Skin of body (tissue), 3 donors: ENCODE results near the gene SPO11. TPM values are rescaled to one million over a fixed set of nuclear protein-coding genes. Genes with fewer than 3 reads are reported as not detected.

Experiments used
- DNase-seq: peaks from one replicate; lab custom pipeline; 2025; lab: John Stamatoyannopoulos, UW
- small RNA-seq: library from RNA; depleted of rRNA; stranded (forward); fragments of <200 nt; gene quantifications from one replicate; pipeline ENCODE3, GENCODE V24; 2014; ENCODE audit warnings: low replicate concordance
- total RNA-seq: library from RNA; depleted of rRNA; stranded (reverse); fragments of >200 nt; gene quantifications from one replicate; pipeline ENCODE4 v1.2.3, GENCODE V29; 2014

SPO11 gene
- total RNA-seq, 1 donor from 2014 or later, result not detected

DNA sequence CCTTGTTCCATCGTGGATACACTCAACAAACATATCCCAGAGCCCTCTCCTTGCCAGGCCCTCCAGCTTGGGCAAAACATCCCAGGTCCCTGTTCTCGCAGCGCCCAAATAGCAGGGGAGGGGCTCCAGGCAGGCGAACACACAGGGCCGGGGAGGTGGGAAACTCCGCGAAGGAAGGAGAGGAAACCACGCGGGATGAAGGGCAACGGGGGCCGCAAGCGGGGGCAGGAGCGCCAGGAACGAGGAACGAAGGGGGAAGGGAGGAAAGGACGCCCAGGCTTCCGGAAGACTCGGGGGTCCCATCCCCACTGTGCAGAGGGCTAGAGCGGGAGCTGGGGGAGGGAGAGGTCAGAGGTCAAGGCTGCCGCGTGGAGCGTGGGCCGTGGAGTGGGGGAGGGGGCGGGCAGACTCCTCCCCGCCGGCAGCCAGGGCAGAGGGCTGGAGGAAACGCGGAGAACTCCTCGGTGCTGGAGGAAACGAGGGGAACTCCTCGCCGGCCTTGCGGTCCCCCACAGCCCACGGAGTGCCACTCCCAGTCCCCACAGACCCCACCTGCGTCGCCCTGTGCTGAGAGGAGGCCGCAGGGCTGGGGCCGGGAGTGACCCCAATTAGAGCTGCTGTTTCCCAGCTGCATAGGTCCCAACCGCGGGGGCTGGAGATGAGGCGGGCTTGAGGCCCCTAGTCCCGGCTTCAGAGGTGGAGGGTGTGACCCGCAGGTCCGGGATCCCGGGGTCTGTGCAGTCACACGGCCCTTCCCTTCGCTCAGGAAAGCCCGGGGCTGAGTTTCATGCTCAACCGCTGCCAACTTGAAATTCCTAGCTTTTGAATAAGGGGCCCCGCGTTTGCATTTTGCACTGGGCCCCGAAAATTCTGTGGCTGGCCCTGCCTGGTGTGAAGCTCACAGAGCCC is 60.3 kb downstream of the SPO11 start:
- no peak for DNase-seq

DNA sequence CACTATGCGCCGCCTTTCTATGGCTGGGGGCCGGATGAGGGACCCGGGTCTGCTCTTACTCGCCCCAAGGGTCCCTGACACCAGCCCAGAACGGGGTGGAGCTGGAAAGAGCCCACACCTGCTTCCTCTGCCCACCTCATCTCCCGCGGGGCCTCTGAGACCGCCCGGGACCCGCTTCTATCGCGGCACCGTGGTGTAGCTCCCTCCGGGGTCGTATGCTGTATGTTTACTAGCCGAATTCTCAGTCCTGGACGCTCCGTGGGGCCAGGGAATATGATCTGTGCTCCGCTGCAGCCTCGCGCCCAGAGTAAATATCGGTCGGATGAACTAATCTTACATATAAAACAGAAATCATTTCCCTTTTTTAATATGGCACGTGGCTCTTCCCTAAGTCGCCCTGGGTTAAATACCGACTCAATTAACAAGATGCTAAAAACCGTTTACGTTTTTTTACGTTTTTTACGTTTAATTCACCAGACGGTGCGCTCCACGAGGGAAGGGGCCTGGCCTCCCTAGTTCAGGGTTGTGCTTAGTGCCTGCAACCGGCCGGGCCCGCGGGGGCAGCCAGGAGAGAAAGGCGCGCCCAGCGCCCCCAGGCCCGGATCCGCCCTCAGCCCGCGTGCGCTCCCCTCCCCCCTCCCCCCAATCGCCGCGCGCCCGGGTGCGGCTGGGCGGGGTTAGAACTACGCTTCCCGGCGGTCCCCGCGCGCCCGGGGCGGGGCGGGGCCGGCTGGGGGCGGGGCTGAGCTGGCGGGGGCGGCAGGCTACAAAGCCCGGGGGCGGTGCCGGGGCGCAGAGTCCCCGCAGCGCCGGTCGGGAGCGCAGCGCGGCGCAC is 61.2 kb downstream of the SPO11 start, which contains the start of gene RBM38:
Gene RBM38, plus strand, starts transcription at position 793 of the 835 bp plus-strand sequence. CDS start 186 bp downstream, outside the sequence.
- DNase-seq, result peak; percentile 31

GRCh38 chr20:57391439-57392301 is 62.1 kb downstream of the SPO11 start:
- no peak for DNase-seq

DNA sequence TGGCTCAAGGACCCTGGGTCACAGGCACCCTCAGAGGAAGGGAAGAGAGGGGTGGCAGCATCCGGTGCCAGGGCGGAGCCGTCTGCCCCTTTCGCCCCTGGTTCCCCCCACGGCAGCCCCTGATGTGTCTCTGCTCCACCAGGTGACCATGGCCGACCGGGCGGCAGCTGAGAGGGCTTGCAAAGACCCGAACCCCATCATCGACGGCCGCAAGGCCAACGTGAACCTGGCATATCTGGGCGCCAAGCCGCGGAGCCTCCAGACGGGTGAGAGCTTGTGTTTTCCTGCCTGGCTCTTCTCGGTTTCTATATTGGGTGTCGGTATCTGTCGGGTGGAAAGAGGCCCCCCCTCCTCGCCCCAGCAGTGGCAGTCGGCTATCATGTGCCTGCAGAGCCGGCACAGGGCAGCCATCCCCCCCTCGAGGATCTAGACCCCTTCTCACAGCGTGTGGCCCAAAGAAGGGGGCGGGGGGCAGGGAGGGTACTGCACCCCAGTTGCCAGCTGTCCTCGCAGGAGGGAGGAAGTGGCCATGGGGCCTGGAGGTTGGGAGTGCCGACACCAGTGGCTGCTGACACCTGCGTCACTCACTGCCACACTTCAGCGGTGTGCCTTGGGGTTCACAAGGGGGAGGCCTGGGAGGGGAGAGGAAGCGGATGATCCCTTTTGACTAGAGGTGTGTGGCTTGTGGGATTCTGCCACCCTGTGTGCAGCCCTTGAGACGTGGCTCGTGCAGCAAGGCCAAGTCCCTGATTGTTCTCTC is 63.1 kb downstream of the SPO11 start:
- no peak for DNase-seq

Small RNA genes lying within 50 kb of the gene (small RNA-seq; reads per million reads assigned to genes)
- gene MIR4325 (not detected), gene RF00019 (not detected), gene RPL39P39 (not detected)

Other genes starting within 250 kb of the SPO11 start
- gene BMP7, start 63.2 kb upstream of the SPO11 start, total RNA-seq, result 15.0 TPM
- gene RAE1, start 21.5 kb downstream of the SPO11 start, total RNA-seq, result 19.7 TPM
- 28.5 TPM for gene RBM38, start 61.6 kb downstream of the SPO11 start, total RNA-seq
- gene CTCFL, start 195.3 kb downstream of the SPO11 start, total RNA-seq, result 0.10 TPM
- 51.4 TPM for gene PCK1, start 231.3 kb downstream of the SPO11 start, total RNA-seq